Trophoblast cell (in vitro differentiated cells and primary cell): Measurements from ENCODE around the gene SPRED2.

Source experiments
- DNase-seq, 2 donors: peaks; one replicate each; pipeline ENCODE4 v3.0.0-alpha.2; 2016
- H2AFZ ChIP-seq: 2 replicates; pipeline ENCODE4 v1.6.1; 2013; ENCODE audit warnings: low read length, moderate library complexity, mild to moderate bottlenecking; ENCODE audit not compliant: insufficient read depth, poor library complexity
- H2AK5ac ChIP-seq: 2 replicates; pipeline ENCODE4 v1.6.1; 2013; ENCODE audit warnings: mild to moderate bottlenecking, low read length
- H2BK120ac ChIP-seq: 2 replicates; pipeline ENCODE4 v1.6.1; 2013; ENCODE audit warnings: low read length, mild to moderate bottlenecking, moderate library complexity; ENCODE audit not compliant: insufficient read depth, poor library complexity
- H2BK12ac ChIP-seq: 2 replicates; pipeline ENCODE4 v1.6.1; 2013; ENCODE audit warnings: mild to moderate bottlenecking, low read length, moderate library complexity
- H2BK5ac ChIP-seq: 2 replicates; pipeline ENCODE4 v1.6.1; 2013; ENCODE audit warnings: low read length, low read depth, moderate library complexity, mild to moderate bottlenecking; ENCODE audit not compliant: poor library complexity
- H3K14ac ChIP-seq: 2 replicates; pipeline ENCODE4 v1.6.1; 2013; ENCODE audit warnings: mild to moderate bottlenecking, low read length
- H3K18ac ChIP-seq: 2 replicates; pipeline ENCODE4 v1.6.1; 2013; ENCODE audit warnings: mild to moderate bottlenecking, low read length
- H3K23ac ChIP-seq: 2 replicates; pipeline ENCODE4 v1.6.1; 2013; ENCODE audit warnings: low read length
- H3K27ac ChIP-seq: 2 replicates; pipeline ENCODE4 v1.5.1; 2013; ENCODE audit warnings: low read depth, mild to moderate bottlenecking, inconsistent platforms, low read length, moderate library complexity
- H3K27me3 ChIP-seq: 2 replicates; pipeline ENCODE4 v1.6.1; 2013; ENCODE audit warnings: inconsistent platforms, mild to moderate bottlenecking, low read length, moderate library complexity; ENCODE audit not compliant: insufficient read depth
- H3K36me3 ChIP-seq, 2 experiments: 1 replicate in 1 of 2; 2 replicates in 1 of 2; pipeline ENCODE4 v1.6.1; 2013; ENCODE audit warnings: low read length in 2 of 2, mild to moderate bottlenecking in 2 of 2, moderate library complexity in 1 of 2; ENCODE audit not compliant: insufficient read depth in 2 of 2, control insufficient read depth in 1 of 2
- H3K4ac ChIP-seq: 2 replicates; pipeline ENCODE4 v1.6.1; 2013; ENCODE audit warnings: low read depth, mild to moderate bottlenecking, low read length, moderate library complexity
- H3K4me1 ChIP-seq, 2 experiments: 1 replicate in 1 of 2; 2 replicates in 1 of 2; pipeline ENCODE4 v1.6.1; 2013; ENCODE audit warnings: low read length in 2 of 2, mild to moderate bottlenecking in 2 of 2, moderate library complexity in 1 of 2; ENCODE audit not compliant: insufficient read depth in 2 of 2, control insufficient read depth in 1 of 2
- H3K4me2 ChIP-seq: 2 replicates; pipeline ENCODE4 v1.6.1; 2013; ENCODE audit warnings: inconsistent platforms, mild to moderate bottlenecking, low read length, moderate library complexity
- H3K4me3 ChIP-seq: 2 replicates; pipeline ENCODE4 v1.5.1; 2013; ENCODE audit warnings: mild to moderate bottlenecking, low read depth, low read length, inconsistent platforms
- H3K79me1 ChIP-seq: one replicate; pipeline ENCODE4 v1.6.1; 2013; ENCODE audit warnings: low read length
- H3K79me2 ChIP-seq: 2 replicates; pipeline ENCODE4 v1.6.1; 2013; ENCODE audit warnings: low read length, mild to moderate bottlenecking; ENCODE audit not compliant: control insufficient read depth, insufficient read depth, poor library complexity
- H3K9ac ChIP-seq: 2 replicates; pipeline ENCODE4 v1.6.1; 2013; ENCODE audit warnings: mild to moderate bottlenecking, low read length
- H3K9me3 ChIP-seq: 2 replicates; pipeline ENCODE4 v1.6.1; 2013; ENCODE audit warnings: low read depth, mild to moderate bottlenecking, control low read depth, inconsistent platforms, low read length; ENCODE audit not compliant: insufficient read depth
- H4K12ac ChIP-seq: 2 replicates; pipeline ENCODE4 v1.6.1; 2013; ENCODE audit warnings: low read depth, mild to moderate bottlenecking, low read length, moderate library complexity
- H4K8ac ChIP-seq: 2 replicates; pipeline ENCODE4 v1.6.1; 2013; ENCODE audit warnings: low read depth, mild to moderate bottlenecking, low read length, moderate library complexity
- H4K91ac ChIP-seq: one replicate; pipeline ENCODE4 v1.6.1; 2013; ENCODE audit warnings: low read depth, mild to moderate bottlenecking, low read length, moderate library complexity
- WGBS: extraction: QIAGEN DNeasy Blood & Tissue Kit; methylation state at CpG from one replicate; pipeline ENCODE4 v1.1.7; 2013; ENCODE audit warnings: missing lambda C conversion rate; ENCODE audit not compliant: insufficient read length, insufficient coverage; ENCODE audit errors: extremely low coverage; 5-methylcytosine and 5-hydroxymethylcytosine counted together

SPRED2 gene

GRCh38 chr2:65263262-65263661 is 169.1 kb downstream of the SPRED2 start:
- H4K91ac ChIP-seq, result no peak overlapping the region

GRCh38 chr2:65261676-65262075 is 170.7 kb downstream of the SPRED2 start:
- WGBS, result no CpG with 5 or more reads among the region's 3 CpGs
- no peak overlapping the region for H3K9ac ChIP-seq
- no peaks in the 10 kb centered on the region for H3K79me2 ChIP-seq
- H3K23ac ChIP-seq, result no peak overlapping the region
- H3K79me1 ChIP-seq, result no peaks in the 10 kb centered on the region
- H3K14ac ChIP-seq, result no peak overlapping the region
- H3K4me1 ChIP-seq, result no peaks in the 10 kb centered on the region
- no peak overlapping the region for H2BK12ac ChIP-seq
- no peaks in the 10 kb centered on the region for H3K27me3 ChIP-seq
- H3K4me3 ChIP-seq, result no peak overlapping the region
- H3K4me2 ChIP-seq, result no peak overlapping the region
- no peak overlapping the region for H2BK5ac ChIP-seq
- no peaks in the 10 kb centered on the region for H3K9me3 ChIP-seq
- no peak overlapping the region for H4K91ac ChIP-seq
- no peak overlapping the region for H4K12ac ChIP-seq
- H3K18ac ChIP-seq, result no peak overlapping the region
- no peak overlapping the region for H2AFZ ChIP-seq
- no peak overlapping the region for H3K4ac ChIP-seq
- no peak overlapping the region for H3K27ac ChIP-seq
- H2AK5ac ChIP-seq, result no peak overlapping the region
- peaks cover 14 to 23% of the 10 kb centered on the region in 2 experiments for H3K36me3 ChIP-seq
- peak in 1 of 2 donors; percentile 31 for DNase-seq
- H4K8ac ChIP-seq, result no peak overlapping the region
- no peak overlapping the region for H2BK120ac ChIP-seq

More at GRCh38 chr2:65263262-65263661, 169.1 kb downstream of the SPRED2 start:
- no peak overlapping the region for H3K4me3 ChIP-seq
- no peak for DNase-seq
- peaks cover 14 to 27% of the 10 kb centered on the region in 2 experiments for H3K36me3 ChIP-seq
- WGBS, result no CpG with 5 or more reads among the region's 1 CpG
- H2BK5ac ChIP-seq, result no peak overlapping the region
- no peaks in the 10 kb centered on the region for H3K9me3 ChIP-seq
- no peak overlapping the region for H2AK5ac ChIP-seq
- H4K12ac ChIP-seq, result no peak overlapping the region
- no peak overlapping the region for H3K9ac ChIP-seq
- H4K8ac ChIP-seq, result no peak overlapping the region
- no peak overlapping the region for H2BK120ac ChIP-seq
- no peak overlapping the region for H2AFZ ChIP-seq
- no peak overlapping the region for H3K23ac ChIP-seq
- H3K4me2 ChIP-seq, result no peak overlapping the region
- no peak overlapping the region for H2BK12ac ChIP-seq
- H3K14ac ChIP-seq, result no peak overlapping the region
- H3K79me1 ChIP-seq, result no peaks in the 10 kb centered on the region
- H3K4me1 ChIP-seq, result no peaks in the 10 kb centered on the region
- no peak overlapping the region for H3K27ac ChIP-seq
- H3K4ac ChIP-seq, result no peak overlapping the region
- no peaks in the 10 kb centered on the region for H3K27me3 ChIP-seq
- no peak overlapping the region for H3K18ac ChIP-seq
- H3K79me2 ChIP-seq, result no peaks in the 10 kb centered on the region
